ENCODE data around the gene NOXA1.

NOXA1 gene

GRCh38 chr9:137432687-137433348 lies 9.6 kb downstream of the NOXA1 start:
- DNase-seq (ENCODE audit: low spot score): no peak
- Histone ChIP-seq H2BK15ac (ENCODE audit: low read length) (peak overlapping the region; percentile 75), H3K4me2 (ENCODE audit: insufficient read depth, low read length, poor library complexity, severe bottlenecking) (no peak overlapping the region), H2BK120ac (ENCODE audit: low read depth, low read length) (no peak overlapping the region), H3K79me1 (ENCODE audit: low read depth, low read length) (peaks cover 4% of the 10 kb centered on the region), H3K23ac (ENCODE audit: low read depth, low read length, poor library complexity) (no peak overlapping the region), H3K9ac (ENCODE audit: low read depth, low read length, poor library complexity) (no peak overlapping the region), H3K27ac (replicated peaks; ENCODE audit: low read length) (no peak overlapping the region), H3K18ac (ENCODE audit: low read length) (no peak overlapping the region), H3K14ac (ENCODE audit: low read length) (peak overlapping the region; percentile 21), H3K9me3 (replicated peaks in 1 of 2; ENCODE audit: control insufficient read depth in 2 of 2, insufficient read depth in 1 of 2, low read depth in 1 of 2, low read length in 2 of 2) (no peaks in the 10 kb centered on the region), H3K4ac (ENCODE audit: low read length) (no peak overlapping the region), H2AFZ (ENCODE audit: low read length) (no peak overlapping the region), H4K8ac (ENCODE audit: low read depth, low read length) (peak overlapping the region; percentile 43), H2AK5ac (ENCODE audit: low read depth, low read length) (peak overlapping the region; percentile 90), H4K91ac (ENCODE audit: low read depth, low read length, poor library complexity) (no peak overlapping the region), H3K36me3 (replicated peaks in 1 of 2; ENCODE audit: control insufficient read depth in 2 of 2, insufficient read depth in 2 of 2, low read length in 2 of 2) (no peaks in the 10 kb centered on the region), H2BK5ac (ENCODE audit: low read length) (peak overlapping the region; percentile 5), H3K4me1 (ENCODE audit: control insufficient read depth in 2 of 2, insufficient read depth in 1 of 2, low read depth in 1 of 2, low read length in 2 of 2) (no peaks in the 10 kb centered on the region), H3K27me3 (ENCODE audit: control insufficient read depth in 3 of 3, insufficient read depth in 3 of 3, low read depth in 1 of 3, low read length in 3 of 3) (peaks cover 0 to 9% (median 0%) of the 10 kb centered on the region in 3 experiments), H3K4me3 (ENCODE audit: low read length in 2 of 2) (no peak overlapping the region), H2BK12ac (ENCODE audit: low read length) (peak overlapping the region; percentile 10)
- WGBS, 2 donors (ENCODE audit: extremely low coverage in 2 of 2, insufficient read length in 2 of 2, insufficient replicate concordance in 1 of 2): no CpG with 5 or more reads among the region's 20 CpGs

GRCh38 chr9:137433349-137433915 lies 10.2 kb downstream of the NOXA1 start:
- Histone ChIP-seq H3K27me3 (ENCODE audit: control insufficient read depth in 3 of 3, insufficient read depth in 3 of 3, low read depth in 1 of 3, low read length in 3 of 3) (peaks cover 0 to 9% (median 0%) of the 10 kb centered on the region in 3 experiments), H3K18ac (ENCODE audit: low read length) (peak overlapping the region; percentile 57), H3K4ac (ENCODE audit: low read length) (no peak overlapping the region), H3K23ac (ENCODE audit: low read depth, low read length, poor library complexity) (peak overlapping the region; percentile 17), H3K36me3 (replicated peaks in 1 of 2; ENCODE audit: control insufficient read depth in 2 of 2, insufficient read depth in 2 of 2, low read length in 2 of 2) (no peaks in the 10 kb centered on the region), H3K4me1 (ENCODE audit: control insufficient read depth in 2 of 2, insufficient read depth in 1 of 2, low read depth in 1 of 2, low read length in 2 of 2) (no peaks in the 10 kb centered on the region), H2BK120ac (ENCODE audit: low read depth, low read length) (no peak overlapping the region), H2BK15ac (ENCODE audit: low read length) (no peak overlapping the region), H2BK5ac (ENCODE audit: low read length) (no peak overlapping the region), H3K9ac (ENCODE audit: low read depth, low read length, poor library complexity) (no peak overlapping the region), H3K27ac (replicated peaks; ENCODE audit: low read length) (no peak overlapping the region), H3K4me2 (ENCODE audit: insufficient read depth, low read length, poor library complexity, severe bottlenecking) (no peak overlapping the region), H4K8ac (ENCODE audit: low read depth, low read length) (peak overlapping the region; percentile 43), H3K9me3 (replicated peaks in 1 of 2; ENCODE audit: control insufficient read depth in 2 of 2, insufficient read depth in 1 of 2, low read depth in 1 of 2, low read length in 2 of 2) (no peaks in the 10 kb centered on the region), H3K79me1 (ENCODE audit: low read depth, low read length) (peaks cover 4% of the 10 kb centered on the region), H2AK5ac (ENCODE audit: low read depth, low read length) (peak overlapping the region; percentile 90), H3K14ac (ENCODE audit: low read length) (no peak overlapping the region), H4K91ac (ENCODE audit: low read depth, low read length, poor library complexity) (no peak overlapping the region), H3K4me3 (ENCODE audit: low read length in 2 of 2) (no peak overlapping the region), H2AFZ (ENCODE audit: low read length) (no peak overlapping the region), H2BK12ac (ENCODE audit: low read length) (peak overlapping the region; percentile 41)
- WGBS, 2 donors (ENCODE audit: extremely low coverage in 2 of 2, insufficient read length in 2 of 2, insufficient replicate concordance in 1 of 2): no CpG with 5 or more reads among the region's 19 CpGs
- no peak for DNase-seq (ENCODE audit: low spot score)

DNA sequence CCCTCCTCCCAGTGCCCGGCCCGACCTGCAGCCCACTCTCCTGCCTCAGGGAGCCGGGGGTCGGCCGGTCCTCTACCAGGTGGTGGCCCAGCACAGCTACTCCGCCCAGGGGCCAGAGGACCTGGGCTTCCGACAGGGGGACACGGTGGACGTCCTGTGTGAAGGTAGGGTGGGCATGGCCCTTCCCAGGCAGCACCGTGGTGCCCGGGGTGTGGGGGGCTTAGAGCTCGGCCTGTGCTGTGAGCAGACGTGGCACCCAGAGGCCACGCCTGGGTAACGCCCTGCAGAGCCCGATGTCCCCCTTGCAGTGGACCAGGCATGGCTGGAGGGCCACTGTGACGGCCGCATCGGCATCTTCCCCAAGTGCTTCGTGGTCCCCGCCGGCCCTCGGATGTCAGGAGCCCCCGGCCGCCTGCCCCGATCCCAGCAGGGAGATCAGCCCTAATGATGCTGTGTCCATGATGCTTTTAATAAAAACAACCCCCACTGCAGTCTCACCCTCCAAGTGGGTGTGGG lies 10.8 kb downstream of the NOXA1 start:
- H3K79me1 ChIP-seq (ENCODE audit: low read depth, low read length): peaks cover 4% of the 10 kb centered on the region
- H4K91ac ChIP-seq (ENCODE audit: low read depth, low read length, poor library complexity): no peak overlapping the region
- no peaks in the 10 kb centered on the region for H3K36me3 ChIP-seq (replicated peaks in 1 of 2; ENCODE audit: control insufficient read depth in 2 of 2, insufficient read depth in 2 of 2, low read length in 2 of 2)
- H2BK5ac ChIP-seq (ENCODE audit: low read length): no peak overlapping the region
- WGBS, 2 donors (ENCODE audit: extremely low coverage in 2 of 2, insufficient read length in 2 of 2, insufficient replicate concordance in 1 of 2): no CpG with 5 or more reads among the region's 26 CpGs
- H3K4me3 ChIP-seq (ENCODE audit: low read length in 2 of 2): no peak overlapping the region
- H2BK12ac ChIP-seq (ENCODE audit: low read length): peak overlapping the region; percentile 41
- no peak overlapping the region for H3K18ac ChIP-seq (ENCODE audit: low read length)
- peaks cover 0 to 9% (median 0%) of the 10 kb centered on the region in 3 experiments for H3K27me3 ChIP-seq (ENCODE audit: control insufficient read depth in 3 of 3, insufficient read depth in 3 of 3, low read depth in 1 of 3, low read length in 3 of 3)
- no peak overlapping the region for H3K27ac ChIP-seq (replicated peaks; ENCODE audit: low read length)
- H2AK5ac ChIP-seq (ENCODE audit: low read depth, low read length): peak overlapping the region; percentile 90
- H3K9ac ChIP-seq (ENCODE audit: low read depth, low read length, poor library complexity): no peak overlapping the region
- H2AFZ ChIP-seq (ENCODE audit: low read length): no peak overlapping the region
- no peak for DNase-seq (ENCODE audit: low spot score)
- H3K14ac ChIP-seq (ENCODE audit: low read length): no peak overlapping the region
- H3K4ac ChIP-seq (ENCODE audit: low read length): no peak overlapping the region
- no peak overlapping the region for H2BK120ac ChIP-seq (ENCODE audit: low read depth, low read length)
- no peak overlapping the region for H3K4me2 ChIP-seq (ENCODE audit: insufficient read depth, low read length, poor library complexity, severe bottlenecking)
- peak overlapping the region; percentile 43 for H3K23ac ChIP-seq (ENCODE audit: low read depth, low read length, poor library complexity)
- no peaks in the 10 kb centered on the region for H3K9me3 ChIP-seq (replicated peaks in 1 of 2; ENCODE audit: control insufficient read depth in 2 of 2, insufficient read depth in 1 of 2, low read depth in 1 of 2, low read length in 2 of 2)
- H4K8ac ChIP-seq (ENCODE audit: low read depth, low read length): no peak overlapping the region
- H2BK15ac ChIP-seq (ENCODE audit: low read length): peak overlapping the region; percentile 85
- H3K4me1 ChIP-seq (ENCODE audit: control insufficient read depth in 2 of 2, insufficient read depth in 1 of 2, low read depth in 1 of 2, low read length in 2 of 2): no peaks in the 10 kb centered on the region
